Osteoblast (primary cell): ENCODE measurements around the gene PTPRN2. TPM values are rescaled to one million over a fixed set of nuclear protein-coding genes. Genes with fewer than 3 reads are reported as not detected.

Source experiments
- DNase-seq: peaks from one replicate; pipeline ENCODE4 v3.0.0; 2011; ENCODE audit warnings: low spot score, mixed read lengths; ENCODE audit not compliant: insufficient read length; ENCODE audit errors: missing footprints
- H2AFZ ChIP-seq: 2 replicates; pipeline ENCODE4 v1.6.0; 2011; ENCODE audit warnings: mild to moderate bottlenecking, low read length
- H3K27ac ChIP-seq: 2 replicates; pipeline ENCODE4 v1.5.1; 2011; ENCODE audit warnings: mild to moderate bottlenecking, low read depth, low read length, moderate library complexity
- H3K27me3 ChIP-seq: 2 replicates; pipeline ENCODE4 v1.6.0; 2012; ENCODE audit warnings: mild to moderate bottlenecking, control low read depth, inconsistent platforms, low read length, moderate library complexity; ENCODE audit not compliant: insufficient read depth
- H3K36me3 ChIP-seq: 2 replicates; pipeline ENCODE4 v1.5.1; 2011; ENCODE audit warnings: mild to moderate bottlenecking, low read length, control low read depth, moderate library complexity; ENCODE audit not compliant: insufficient read depth
- H3K4me1 ChIP-seq: 2 replicates; pipeline ENCODE4 v1.5.1; 2011; ENCODE audit warnings: mild to moderate bottlenecking, low read length, control low read depth, moderate library complexity; ENCODE audit not compliant: insufficient read depth
- H3K4me2 ChIP-seq: 2 replicates; pipeline ENCODE4 v1.6.0; 2011; ENCODE audit warnings: mild to moderate bottlenecking, low read length; ENCODE audit not compliant: insufficient read depth
- H3K4me3 ChIP-seq: fragments of 200-600 bp; sonication (generic); 3 replicates; pipeline ENCODE4 v1.5.1; 2012; ENCODE audit warnings: mild to moderate bottlenecking, low read length, inconsistent platforms; ENCODE audit not compliant: insufficient read depth
- H3K79me2 ChIP-seq: 2 replicates; pipeline ENCODE4 v1.6.0; 2012; ENCODE audit warnings: mild to moderate bottlenecking, low read length, control low read depth, inconsistent platforms; ENCODE audit not compliant: insufficient read depth
- H3K9me3 ChIP-seq: 2 replicates; pipeline ENCODE4 v1.5.1; 2011; ENCODE audit warnings: low read depth, low read length, control low read depth
- H4K20me1 ChIP-seq: 2 replicates; pipeline ENCODE4 v1.6.0; 2012; ENCODE audit warnings: mild to moderate bottlenecking, low read length, control low read depth; ENCODE audit not compliant: insufficient read depth
- total RNA-seq: library from RNA; depleted of rRNA; stranded (reverse); fragments of >200 nt; gene quantifications from 2 replicates; pipeline ENCODE4 v1.2.3, GENCODE V29; 2012
- TF ChIP-seq, protein P1 (sequence below): IDR thresholded peaks from 2 replicates; pipeline ENCODE4 v1.5.1; 2011; ENCODE audit warnings: mild to moderate bottlenecking, low read depth, low read length, moderate library complexity; ENCODE audit errors: extremely low read depth

PTPRN2 gene
- total RNA-seq, 1 donor = 0.36 TPM

GRCh38 chr7:157944734-157945291 lies 642.8 kb downstream of the PTPRN2 start:
- no peak for DNase-seq
- no peak overlapping the region for H2AFZ ChIP-seq
- no peak overlapping the region for H3K4me3 ChIP-seq
- H3K79me2 ChIP-seq = no peaks in the 10 kb centered on the region
- H3K4me2 ChIP-seq = no peak overlapping the region
- no peaks in the 10 kb centered on the region for H3K36me3 ChIP-seq
- H3K27ac ChIP-seq = no peak overlapping the region
- H3K4me1 ChIP-seq = no peaks in the 10 kb centered on the region
- no peaks in the 10 kb centered on the region for H3K27me3 ChIP-seq
- H4K20me1 ChIP-seq = no peaks in the 10 kb centered on the region
- TF ChIP-seq, protein P1, sequence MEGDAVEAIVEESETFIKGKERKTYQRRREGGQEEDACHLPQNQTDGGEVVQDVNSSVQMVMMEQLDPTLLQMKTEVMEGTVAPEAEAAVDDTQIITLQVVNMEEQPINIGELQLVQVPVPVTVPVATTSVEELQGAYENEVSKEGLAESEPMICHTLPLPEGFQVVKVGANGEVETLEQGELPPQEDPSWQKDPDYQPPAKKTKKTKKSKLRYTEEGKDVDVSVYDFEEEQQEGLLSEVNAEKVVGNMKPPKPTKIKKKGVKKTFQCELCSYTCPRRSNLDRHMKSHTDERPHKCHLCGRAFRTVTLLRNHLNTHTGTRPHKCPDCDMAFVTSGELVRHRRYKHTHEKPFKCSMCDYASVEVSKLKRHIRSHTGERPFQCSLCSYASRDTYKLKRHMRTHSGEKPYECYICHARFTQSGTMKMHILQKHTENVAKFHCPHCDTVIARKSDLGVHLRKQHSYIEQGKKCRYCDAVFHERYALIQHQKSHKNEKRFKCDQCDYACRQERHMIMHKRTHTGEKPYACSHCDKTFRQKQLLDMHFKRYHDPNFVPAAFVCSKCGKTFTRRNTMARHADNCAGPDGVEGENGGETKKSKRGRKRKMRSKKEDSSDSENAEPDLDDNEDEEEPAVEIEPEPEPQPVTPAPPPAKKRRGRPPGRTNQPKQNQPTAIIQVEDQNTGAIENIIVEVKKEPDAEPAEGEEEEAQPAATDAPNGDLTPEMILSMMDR = no peak
- peaks cover 5% of the 10 kb centered on the region for H3K9me3 ChIP-seq

- H3K4me1 ChIP-seq = no peaks in the 10 kb centered on the region
These were observed 643.6 kb downstream of the PTPRN2 start for GRCh38 chr7:157944051-157944450.

GRCh38 chr7:157943561-157943960 lies 644.1 kb downstream of the PTPRN2 start:
- TF ChIP-seq, protein P1 = no peak
- H4K20me1 ChIP-seq = no peaks in the 10 kb centered on the region
- H3K36me3 ChIP-seq = no peaks in the 10 kb centered on the region
- H3K4me3 ChIP-seq = no peak overlapping the region
- H3K4me2 ChIP-seq = no peak overlapping the region
- H3K27me3 ChIP-seq = no peaks in the 10 kb centered on the region
- no peak for DNase-seq
- H2AFZ ChIP-seq = no peak overlapping the region
- no peaks in the 10 kb centered on the region for H3K4me1 ChIP-seq
- H3K9me3 ChIP-seq = peaks cover 5% of the 10 kb centered on the region
- H3K27ac ChIP-seq = no peak overlapping the region
- no peaks in the 10 kb centered on the region for H3K79me2 ChIP-seq

More at GRCh38 chr7:157944051-157944450, 643.6 kb downstream of the PTPRN2 start:
- DNase-seq = no peak
- Histone ChIP-seq H3K4me2 (no peak overlapping the region), H3K27me3 (no peaks in the 10 kb centered on the region), H3K36me3 (no peaks in the 10 kb centered on the region), H2AFZ (no peak overlapping the region), H3K4me3 (no peak overlapping the region), H3K79me2 (no peaks in the 10 kb centered on the region), H4K20me1 (no peaks in the 10 kb centered on the region), H3K9me3 (peaks cover 5% of the 10 kb centered on the region), H3K27ac (no peak overlapping the region)
- TF ChIP-seq, protein P1 = no peak

DNA sequence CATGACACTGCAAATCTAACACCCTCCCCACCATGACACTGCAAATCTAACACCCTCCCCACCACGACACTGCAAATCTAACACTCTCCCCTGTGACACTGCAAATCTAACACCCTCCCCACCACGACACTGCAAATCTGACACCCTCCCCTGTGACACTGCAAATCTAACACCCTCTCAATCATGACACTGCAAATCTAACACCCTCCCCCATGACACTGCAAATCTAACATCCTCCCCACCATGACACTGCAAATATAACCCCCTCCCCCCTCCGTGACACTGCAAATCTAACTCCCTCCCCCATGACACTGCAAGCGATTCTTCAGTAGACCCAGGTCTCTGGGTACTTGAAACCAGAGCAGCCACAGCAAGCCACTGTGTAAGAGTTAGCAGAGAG lies 646.4 kb downstream of the PTPRN2 start:
- Histone ChIP-seq H3K27me3 (no peaks in the 10 kb centered on the region), H3K27ac (no peak overlapping the region), H2AFZ (no peak overlapping the region), H3K4me1 (no peaks in the 10 kb centered on the region), H3K9me3 (peaks cover 3% of the 10 kb centered on the region), H3K79me2 (no peaks in the 10 kb centered on the region), H3K4me3 (no peak overlapping the region), H4K20me1 (no peaks in the 10 kb centered on the region), H3K4me2 (no peak overlapping the region), H3K36me3 (no peaks in the 10 kb centered on the region)
- DNase-seq = no peak
- TF ChIP-seq, protein P1 = no peak
